ENCODE results near the gene EIF4G3. TPM values are rescaled to one million over a fixed set of nuclear protein-coding genes. Genes with fewer than 3 reads are reported as not detected.

The EIF4G3 gene
- total and polyA plus RNA-seq, 2 donors (not counting 3 experiments of a cell fraction or from before 2014, with no cell fraction given), result 40.7 to 78.5 TPM

DNA sequence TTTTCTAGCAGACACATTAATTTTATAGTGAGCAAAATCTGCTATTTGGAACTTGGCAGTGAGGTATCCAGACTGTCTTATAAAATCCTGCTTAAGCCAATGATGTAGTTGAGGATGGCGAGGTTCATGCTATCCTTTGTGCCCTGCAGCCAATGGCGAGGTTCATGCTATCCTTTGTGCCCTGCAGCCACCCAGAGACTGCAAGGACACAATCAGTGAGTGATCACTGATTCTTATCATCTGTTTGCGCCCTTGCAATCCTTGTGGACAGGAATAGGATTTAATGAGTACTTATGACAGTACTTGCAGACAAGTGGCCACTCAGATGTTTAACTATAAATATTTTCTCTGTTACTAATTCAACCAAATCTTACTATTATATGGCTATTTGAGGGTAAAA, 112.6 kb downstream of the EIF4G3 start:
- Histone ChIP-seq H3K27me3 (ENCODE audit: control insufficient read depth in 2 of 2, insufficient read depth in 2 of 2, low read length in 2 of 2) (no peaks in the 10 kb centered on the region), H3K36me3 (ENCODE audit: control insufficient read depth in 2 of 2, extremely low read depth in 1 of 2, insufficient read depth in 2 of 2, low read length in 2 of 2) (no peaks in the 10 kb centered on the region), H3K4me3 (replicated peaks in 1 of 3; ENCODE audit: insufficient read depth in 1 of 3, low read depth in 1 of 3, low read length in 3 of 3) (no peak overlapping the region), H2AFZ (ENCODE audit: low read depth, low read length) (no peak overlapping the region), H3K9me1 (replicated peaks; ENCODE audit: control insufficient read depth, extremely low read depth, insufficient read depth, low read length) (no peaks in the 10 kb centered on the region), H3K27ac (ENCODE audit: insufficient read depth, low read depth, low read length) (no peak overlapping the region), H3K79me2 (ENCODE audit: control insufficient read depth, insufficient read depth, low read length) (peaks cover 18% of the 10 kb centered on the region), H3K9me3 (replicated peaks; ENCODE audit: control insufficient read depth, insufficient read depth, low read length) (no peaks in the 10 kb centered on the region), H3K4me2 (ENCODE audit: insufficient read depth, low read length) (no peak overlapping the region), H3K9ac (replicated peaks; ENCODE audit: extremely low read depth, insufficient read depth, low read length) (no peak overlapping the region), H3K4me1 (ENCODE audit: control insufficient read depth, extremely low read depth, insufficient read depth, low read length) (peaks cover 4% of the 10 kb centered on the region), H4K20me1 (replicated peaks; ENCODE audit: control insufficient read depth, extremely low read depth, insufficient read depth, low read length) (no peaks in the 10 kb centered on the region)
- intact Hi-C loops (cut with micrococcal nuclease), result no loop called here
- ChIA-PET CTCF (no interaction called here), POLR2A (no interaction called here)
- dilution Hi-C loops (cut with MboI; ENCODE audit: extremely low pct_ligation_motif_present, low sequenced_read_pairs), result no loop called here
- BruUV-seq (replicated peaks), result no TSS peak
- no peak for DNase-seq (ENCODE audit: low read depth, low spot score)
- no peak for TF ChIP-seq POLR2AphosphoS5 (IDR thresholded peaks at IDR 0.05; ENCODE audit: insufficient read depth, low read depth, low read length)
- TF ChIP-seq EZH2 (IDR thresholded peaks at IDR 0.05; ENCODE audit: borderline replicate concordance, low read depth, low read length, severe bottlenecking), result no peak
- no peak for TF ChIP-seq GATA2 (IDR thresholded peaks at IDR 0.05; ENCODE audit: insufficient read depth, insufficient read length, low read depth, low read length)
- TF ChIP-seq, protein P1, sequence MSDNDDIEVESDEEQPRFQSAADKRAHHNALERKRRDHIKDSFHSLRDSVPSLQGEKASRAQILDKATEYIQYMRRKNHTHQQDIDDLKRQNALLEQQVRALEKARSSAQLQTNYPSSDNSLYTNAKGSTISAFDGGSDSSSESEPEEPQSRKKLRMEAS (IDR thresholded peaks at IDR 0.05; ENCODE audit: insufficient read depth, insufficient read length), result no peak
- TF ChIP-seq, protein P2, sequence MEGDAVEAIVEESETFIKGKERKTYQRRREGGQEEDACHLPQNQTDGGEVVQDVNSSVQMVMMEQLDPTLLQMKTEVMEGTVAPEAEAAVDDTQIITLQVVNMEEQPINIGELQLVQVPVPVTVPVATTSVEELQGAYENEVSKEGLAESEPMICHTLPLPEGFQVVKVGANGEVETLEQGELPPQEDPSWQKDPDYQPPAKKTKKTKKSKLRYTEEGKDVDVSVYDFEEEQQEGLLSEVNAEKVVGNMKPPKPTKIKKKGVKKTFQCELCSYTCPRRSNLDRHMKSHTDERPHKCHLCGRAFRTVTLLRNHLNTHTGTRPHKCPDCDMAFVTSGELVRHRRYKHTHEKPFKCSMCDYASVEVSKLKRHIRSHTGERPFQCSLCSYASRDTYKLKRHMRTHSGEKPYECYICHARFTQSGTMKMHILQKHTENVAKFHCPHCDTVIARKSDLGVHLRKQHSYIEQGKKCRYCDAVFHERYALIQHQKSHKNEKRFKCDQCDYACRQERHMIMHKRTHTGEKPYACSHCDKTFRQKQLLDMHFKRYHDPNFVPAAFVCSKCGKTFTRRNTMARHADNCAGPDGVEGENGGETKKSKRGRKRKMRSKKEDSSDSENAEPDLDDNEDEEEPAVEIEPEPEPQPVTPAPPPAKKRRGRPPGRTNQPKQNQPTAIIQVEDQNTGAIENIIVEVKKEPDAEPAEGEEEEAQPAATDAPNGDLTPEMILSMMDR (IDR thresholded peaks at IDR 0.05; ENCODE audit: extremely low read depth in 1 of 2, insufficient read depth in 1 of 2, low read depth in 1 of 2, low read length in 2 of 2), result no peak
- no peak for TF ChIP-seq MYC (IDR thresholded peaks at IDR 0.05; ENCODE audit: low read depth, low read length)
- no peak for TF ChIP-seq JUN (IDR thresholded peaks at IDR 0.05; ENCODE audit: borderline replicate concordance, insufficient read depth, insufficient read length, low read depth)
- TF ChIP-seq POLR2A (IDR thresholded peaks at IDR 0.05; ENCODE audit: low read depth, low read length), result no peak
- TF ChIP-seq FOS (IDR thresholded peaks at IDR 0.05; ENCODE audit: borderline replicate concordance, insufficient read depth, low read length), result no peak
- FAIRE-seq, result no peak

All from endothelial cell of umbilical vein (primary cell).